HEK293 (cell line): Measurements from ENCODE around the gene RNF227.
A peak's percentile ranks its signal among the peaks of the same experiment; 100 is the strongest.

Experiments used
- CTCF ChIA-PET: fragments of 350-600 bp; formaldehyde crosslinking; extraction: SDS; loops from one replicate; lab custom pipeline; 2021; ENCODE audit warnings: antibody characterized with exemption; lab: Yijun Ruan, JAX
- POLR2A ChIA-PET: fragments of 300-600 bp; formaldehyde crosslinking; extraction: SDS; loops from one replicate; lab custom pipeline; 2020; ENCODE audit warnings: antibody characterized with exemption, inconsistent platforms; lab: Yijun Ruan, JAX
- H3K27ac ChIP-seq: fragments of 200-500 bp; sonication (Bioruptor generic); 2 replicates; pipeline ENCODE4 v1.5.1; 2014; ENCODE audit warnings: low read depth, low read length, control low read depth, inconsistent platforms; ENCODE audit errors: extremely low read depth
- H3K36me3 ChIP-seq, 2 experiments: fragments of 200-500 bp in 1 of 2; sonication (Bioruptor generic) in 1 of 2; 1 replicate in 1 of 2; 2 replicates in 1 of 2; pipeline ENCODE4 v1.5.1; 2014 to 2017; ENCODE audit warnings: inconsistent platforms in 2 of 2, low read length in 2 of 2; ENCODE audit not compliant: control insufficient read depth in 2 of 2, insufficient read depth in 1 of 2
- H3K4me1 ChIP-seq: fragments of 200-500 bp; sonication (Bioruptor generic); 2 replicates; pipeline ENCODE4 v1.5.1; 2014; ENCODE audit warnings: mild to moderate bottlenecking, low read length, inconsistent platforms; ENCODE audit not compliant: control insufficient read depth, insufficient read depth
- H3K4me3 ChIP-seq: 2 replicates; pipeline ENCODE4 v1.5.1; 2011; ENCODE audit warnings: low read depth, mild to moderate bottlenecking, control low read depth, low read length, moderate library complexity
- H3K9me3 ChIP-seq: fragments of 200-500 bp; sonication (Bioruptor generic); 2 replicates; pipeline ENCODE4 v1.5.1; 2014; ENCODE audit warnings: low read depth, low read length, inconsistent platforms; ENCODE audit not compliant: control insufficient read depth, insufficient read depth
- BCL11A ChIP-seq: fragments of 450-650 bp; formaldehyde crosslinking; IDR thresholded peaks from 2 replicates; pipeline ENCODE4 v1.5.1; 2016; ENCODE audit warnings: low read depth, missing biosample characterization, missing genetic modification characterization
- EGR2 ChIP-seq: fragments of 450-650 bp; formaldehyde crosslinking; IDR thresholded peaks from 2 replicates; pipeline ENCODE4 v1.5.1; 2016; ENCODE audit warnings: low read depth, missing biosample characterization, missing genetic modification characterization
- FEZF1 ChIP-seq: fragments of 450-650 bp; formaldehyde crosslinking; IDR thresholded peaks from 2 replicates; pipeline ENCODE4 v1.5.1; 2016; ENCODE audit warnings: missing biosample characterization, missing genetic modification characterization
- GLI2 ChIP-seq: fragments of 450-650 bp; formaldehyde crosslinking; IDR thresholded peaks from 2 replicates; pipeline ENCODE4; 2017; ENCODE audit warnings: missing biosample characterization, missing genetic modification characterization, low read depth, borderline replicate concordance
- GLI4 ChIP-seq: fragments of 450-650 bp; formaldehyde crosslinking; IDR thresholded peaks from 2 replicates; pipeline ENCODE4 v1.5.1; 2016; ENCODE audit warnings: missing biosample characterization, missing genetic modification characterization
- PRDM1 ChIP-seq: fragments of 450-650 bp; formaldehyde crosslinking; IDR thresholded peaks from 2 replicates; pipeline ENCODE4; 2016; ENCODE audit warnings: missing biosample characterization, missing genetic modification characterization
- RBAK ChIP-seq: fragments of 450-650 bp; formaldehyde crosslinking; IDR thresholded peaks from 2 replicates; pipeline ENCODE4 v1.5.1; 2016; ENCODE audit warnings: missing biosample characterization, missing genetic modification characterization
- SALL2 ChIP-seq: fragments of 450-650 bp; formaldehyde crosslinking; IDR thresholded peaks from 2 replicates; pipeline ENCODE4 v1.5.0; 2017; ENCODE audit warnings: missing biosample characterization, mild to moderate bottlenecking, missing genetic modification characterization, borderline replicate concordance
- ZBTB1 ChIP-seq: fragments of 450-650 bp; formaldehyde crosslinking; IDR thresholded peaks from 2 replicates; pipeline ENCODE4 v1.5.1; 2016; ENCODE audit warnings: missing biosample characterization, missing genetic modification characterization
- ZFP41 ChIP-seq: fragments of 450-650 bp; formaldehyde crosslinking; IDR thresholded peaks from 2 replicates; pipeline ENCODE4 v1.5.1; 2016; ENCODE audit warnings: missing biosample characterization, missing genetic modification characterization, borderline replicate concordance
- ZFP69B ChIP-seq: fragments of 450-650 bp; formaldehyde crosslinking; IDR thresholded peaks from 2 replicates; pipeline ENCODE4 v1.5.1; 2016; ENCODE audit warnings: missing biosample characterization, missing genetic modification characterization
- ZIC2 ChIP-seq: fragments of 450-650 bp; formaldehyde crosslinking; IDR thresholded peaks from 2 replicates; pipeline ENCODE4 v1.5.1; 2016; ENCODE audit warnings: missing biosample characterization, missing genetic modification characterization
- ZNF112 ChIP-seq: fragments of 450-650 bp; formaldehyde crosslinking; IDR thresholded peaks from 2 replicates; pipeline ENCODE4 v1.5.0; 2017; ENCODE audit warnings: missing biosample characterization, missing genetic modification characterization
- ZNF114 ChIP-seq: fragments of 450-650 bp; formaldehyde crosslinking; IDR thresholded peaks from 2 replicates; pipeline ENCODE4 v1.5.0; 2017; ENCODE audit warnings: missing biosample characterization, missing genetic modification characterization
- ZNF133 ChIP-seq: fragments of 450-650 bp; formaldehyde crosslinking; IDR thresholded peaks from 2 replicates; pipeline ENCODE4 v1.5.1; 2016; ENCODE audit warnings: missing biosample characterization, missing genetic modification characterization
- ZNF223 ChIP-seq: fragments of 450-650 bp; formaldehyde crosslinking; IDR thresholded peaks from 2 replicates; pipeline ENCODE4 v1.5.1; 2016; ENCODE audit warnings: missing biosample characterization, missing genetic modification characterization
- ZNF350 ChIP-seq: fragments of 450-650 bp; formaldehyde crosslinking; IDR thresholded peaks from 2 replicates; pipeline ENCODE4 v1.5.0; 2017; ENCODE audit warnings: missing biosample characterization, mild to moderate bottlenecking, missing genetic modification characterization
- ZNF416 ChIP-seq: fragments of 450-650 bp; formaldehyde crosslinking; IDR thresholded peaks from 2 replicates; pipeline ENCODE4 v1.5.1; 2016; ENCODE audit warnings: missing biosample characterization, missing genetic modification characterization
- ZNF426 ChIP-seq: fragments of 450-650 bp; formaldehyde crosslinking; IDR thresholded peaks from 2 replicates; pipeline ENCODE4 v1.5.1; 2017; ENCODE audit warnings: missing biosample characterization, missing genetic modification characterization, mild to moderate bottlenecking, inconsistent platforms, moderate library complexity
- ZNF510 ChIP-seq: fragments of 450-650 bp; formaldehyde crosslinking; IDR thresholded peaks from 2 replicates; pipeline ENCODE4 v1.5.1; 2018; ENCODE audit warnings: mild to moderate bottlenecking, missing genetic modification characterization, missing biosample characterization; ENCODE audit not compliant: insufficient replicate concordance
- ZNF514 ChIP-seq: fragments of 450-650 bp; formaldehyde crosslinking; IDR thresholded peaks from 2 replicates; pipeline ENCODE4 v1.5.1; 2016; ENCODE audit warnings: missing biosample characterization, missing genetic modification characterization
- ZNF610 ChIP-seq: fragments of 450-650 bp; formaldehyde crosslinking; IDR thresholded peaks from 2 replicates; pipeline ENCODE4 v1.5.1; 2016; ENCODE audit warnings: missing biosample characterization, missing genetic modification characterization, borderline replicate concordance
- ZNF785 ChIP-seq: fragments of 450-650 bp; formaldehyde crosslinking; IDR thresholded peaks from 2 replicates; pipeline ENCODE4 v1.5.1; 2016; ENCODE audit warnings: missing biosample characterization, missing genetic modification characterization
- ZNF843 ChIP-seq: fragments of 450-650 bp; formaldehyde crosslinking; IDR thresholded peaks from 2 replicates; pipeline ENCODE4 v1.5.1; 2016; ENCODE audit warnings: missing biosample characterization, missing genetic modification characterization

RNF227 gene

GRCh38 chr17:7947651-7948050 is 31.6 kb upstream of the RNF227 start:
- H3K27ac ChIP-seq: no peak overlapping the region
- no peaks in the 10 kb centered on the region for H3K4me1 ChIP-seq
- POLR2A ChIA-PET: interaction anchor here (0.5 to 1.1 kb wide), 2 partner anchors 91 to 400 kb away, joined by 3 read pairs; partner anchors contain the start of gene NAA38
- no peak overlapping the region for H3K4me3 ChIP-seq
- CTCF ChIA-PET: interaction anchor here (1.0 to 1.3 kb wide), 2 partner anchors 36 to 50 kb away, joined by 3 to 4 read pairs; no protein-coding TSS in a partner anchor
- no peaks in the 10 kb centered on the region for H3K9me3 ChIP-seq
- TF ChIP-seq GLI4 (tag by site-specific recombination) (no peak), ZNF133 (no peak), ZNF114 (no peak), ZNF510 (no peak), ZFP41 (tag by site-specific recombination) (no peak), ZNF785 (tag by site-specific recombination) (no peak), PRDM1 (peak; percentile 43; the same call in 1 of the 2 replicates)
- peaks cover 69 to 73% of the 10 kb centered on the region in 2 experiments for H3K36me3 ChIP-seq

GRCh38 chr17:7946441-7946840 is 30.4 kb upstream of the RNF227 start:
- H3K9me3 ChIP-seq: no peaks in the 10 kb centered on the region
- TF ChIP-seq ZNF426 (tag by site-specific recombination): no peak
- TF ChIP-seq ZBTB1: no peak
- TF ChIP-seq ZNF350: no peak
- TF ChIP-seq SALL2 (tag by site-specific recombination): no peak
- TF ChIP-seq ZNF416 (tag by site-specific recombination): no peak
- no peak for TF ChIP-seq FEZF1
- no peak for TF ChIP-seq ZIC2 (tag by site-specific recombination)
- TF ChIP-seq GLI2 (tag by site-specific recombination): no peak
- TF ChIP-seq ZNF112: no peak
- no peak for TF ChIP-seq BCL11A (tag by site-specific recombination)
- TF ChIP-seq ZNF610 (tag by site-specific recombination): no peak
- TF ChIP-seq ZFP69B (tag by site-specific recombination): no peak
- TF ChIP-seq ZNF223 (tag by site-specific recombination): no peak
- TF ChIP-seq RBAK (tag by site-specific recombination): no peak
- H3K27ac ChIP-seq: no peak overlapping the region
- POLR2A ChIA-PET: interaction anchor here (0.6 to 0.7 kb wide), 2 partner anchors 43 to 108 kb away, joined by 3 read pairs; no protein-coding TSS in a partner anchor
- peaks cover 79 to 84% of the 10 kb centered on the region in 2 experiments for H3K36me3 ChIP-seq
- H3K4me1 ChIP-seq: no peaks in the 10 kb centered on the region
- CTCF ChIA-PET: interaction anchor here (0.7 to 1.0 kb wide), 3 partner anchors 10 to 111 kb away, joined by 3 read pairs; no protein-coding TSS in a partner anchor
- no peak overlapping the region for H3K4me3 ChIP-seq

- Histone ChIP-seq H3K4me1 (no peaks in the 10 kb centered on the region), H3K4me3 (no peak overlapping the region), H3K9me3 (no peaks in the 10 kb centered on the region), H3K27ac (no peak overlapping the region), H3K36me3 (peaks cover 84 to 91% of the 10 kb centered on the region in 2 experiments)
- CTCF ChIA-PET: interaction anchor here (0.6 to 1.4 kb wide), 5 partner anchors 12 to 111 kb away, joined by 3 to 4 read pairs (median 3); no protein-coding TSS in a partner anchor
- TF ChIP-seq ZNF514 (tag by site-specific recombination) (no peak), ZNF416 (tag by site-specific recombination) (no peak), ZFP69B (tag by site-specific recombination) (no peak), EGR2 (tag by site-specific recombination) (no peak), ZNF426 (tag by site-specific recombination) (no peak), ZNF843 (no peak)
- POLR2A ChIA-PET: interaction anchor here (2.0 to 3.1 kb wide), 2 partner anchors 14 to 30 kb away, joined by 4 to 22 read pairs; partner anchors contain the start of genes CNTROB, RNF227 and TRAPPC1
These were observed 29.6 kb upstream of the RNF227 start for GRCh38 chr17:7945651-7946050.
